RKO (cell line): ENCODE measurements around the gene INPP1.

Source experiments
- DNase-seq: peaks from one replicate; pipeline ENCODE4 v3.0.0-alpha.2; 2016; ENCODE audit warnings: low spot score

The INPP1 gene

GRCh38 chr2:190409616-190410015, 66.2 kb downstream of the INPP1 start:
- peak; percentile 17 for DNase-seq

GRCh38 chr2:190410166-190410565, 66.8 kb downstream of the INPP1 start:
- no peak for DNase-seq

DNA sequence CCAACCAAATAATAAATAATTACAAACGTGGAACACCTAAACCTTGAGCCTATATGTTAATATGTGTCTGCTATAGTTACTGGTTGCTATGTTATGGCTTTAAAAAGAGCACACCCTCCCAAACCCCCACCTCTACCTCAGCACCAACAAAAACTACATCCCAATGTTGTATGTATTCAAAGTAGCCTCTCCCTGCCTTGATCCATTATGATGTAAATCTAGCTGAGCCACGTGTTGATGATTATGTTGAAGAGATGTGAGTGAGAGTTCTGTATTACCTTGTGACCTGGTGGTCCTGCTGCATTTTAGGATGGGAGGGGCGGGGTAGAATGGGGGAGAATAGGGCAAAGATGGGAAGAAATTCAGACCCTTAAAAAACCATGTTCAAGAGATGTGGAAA, 69.6 kb downstream of the INPP1 start:
- no peak for DNase-seq

GRCh38 chr2:190413421-190413820, 70.0 kb downstream of the INPP1 start:
- DNase-seq, result no peak

DNA sequence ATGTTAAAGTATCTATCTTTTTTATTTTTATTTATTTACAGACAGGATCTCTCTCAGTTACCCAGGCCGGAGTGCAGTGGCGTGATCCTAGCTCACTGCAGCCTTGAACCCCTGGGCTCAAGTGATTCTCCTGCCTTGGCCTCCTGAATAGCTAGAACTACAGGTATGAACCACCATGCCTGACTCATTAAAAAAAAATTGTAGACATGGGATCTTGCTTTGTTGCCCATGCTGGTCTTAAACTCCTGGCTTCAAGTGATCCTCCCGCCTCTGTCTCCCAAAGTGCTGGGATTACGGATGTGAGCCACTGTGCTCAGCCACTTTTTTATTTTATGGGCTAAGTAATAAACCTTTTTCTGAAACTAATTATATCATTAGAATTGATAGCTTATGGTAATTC, 71.9 kb downstream of the INPP1 start:
- no peak for DNase-seq

- no peak for DNase-seq
Measured at GRCh38 chr2:190415794-190416775, 72.7 kb downstream of the INPP1 start.

- no peak for DNase-seq
Measured at GRCh38 chr2:190417045-190417842, 73.9 kb downstream of the INPP1 start.

DNA sequence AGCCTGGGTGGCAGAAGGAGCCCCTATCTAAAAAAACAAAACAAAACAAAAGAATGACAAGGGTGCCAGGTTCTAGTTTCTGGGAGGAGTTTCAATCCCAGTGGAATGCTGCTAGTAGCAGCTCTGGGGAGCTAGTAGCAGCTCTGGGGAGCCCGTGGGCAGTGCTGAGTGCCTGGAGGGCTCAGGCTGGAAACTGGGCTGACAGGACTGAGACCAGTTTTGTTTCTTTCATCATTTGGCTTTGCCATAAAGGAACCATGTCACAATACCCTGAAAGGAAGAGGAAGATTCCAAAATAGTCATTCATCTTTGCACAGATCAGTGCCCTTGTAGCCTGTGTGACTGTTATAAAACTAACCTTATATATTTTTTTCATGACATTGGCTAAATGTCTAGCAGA, 75.3 kb downstream of the INPP1 start:
- DNase-seq, result no peak

DNA sequence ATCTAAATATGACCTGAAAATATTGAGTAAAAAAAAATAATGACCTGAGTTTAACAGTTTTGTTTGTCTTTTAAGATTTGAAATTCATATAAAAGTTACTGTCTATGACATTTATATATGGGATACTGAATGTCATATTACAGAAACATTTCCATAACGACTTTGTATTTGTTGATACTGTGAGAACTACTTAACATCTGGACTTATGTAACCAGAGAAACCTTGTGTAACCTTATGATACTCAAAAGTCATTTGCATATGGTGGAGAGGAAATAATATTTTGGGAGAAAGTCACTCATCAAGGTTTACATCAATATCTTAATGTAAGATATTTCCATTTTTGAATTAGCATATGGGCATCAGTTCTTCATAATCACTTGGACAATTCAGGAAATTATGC, 77.4 kb downstream of the INPP1 start:
- no peak for DNase-seq
